AG04449 (cell line): Measurements from ENCODE around the gene VSTM5.

ENCODE experiments used
- CTCF ChIA-PET: fragments of 350-600 bp; formaldehyde crosslinking; extraction: SDS; loops from one replicate; lab custom pipeline; 2021; ENCODE audit warnings: antibody characterized with exemption; lab: Yijun Ruan, JAX
- POLR2A ChIA-PET: fragments of 400-600, 350-600 bp; formaldehyde crosslinking; extraction: SDS; loops from one replicate; lab custom pipeline; 2020; ENCODE audit warnings: antibody characterized with exemption, inconsistent platforms; lab: Yijun Ruan, JAX
- DNase-seq: peaks from one replicate; pipeline ENCODE4 v3.0.0-alpha.2; 2010; ENCODE audit warnings: low read depth, low spot score
- H3K4me3 ChIP-seq: 2 replicates; pipeline ENCODE4 v1.5.1; 2011; ENCODE audit warnings: low read depth, mild to moderate bottlenecking, control low read depth, low read length
- TF ChIP-seq, protein P1 (sequence below): IDR thresholded peaks from one replicate; pipeline ENCODE4 v1.5.1; 2011; ENCODE audit warnings: mild to moderate bottlenecking, moderate library complexity, low read length, control low read depth, inconsistent platforms; ENCODE audit not compliant: insufficient read depth; ENCODE audit errors: missing control alignments

The VSTM5 gene

GRCh38 chr11:93772123-93772522, 78.3 kb downstream of the VSTM5 start:
- DNase-seq: no peak
- POLR2A ChIA-PET: interaction anchor here (0.5 to 2.4 kb wide), 2 partner anchors 31 to 44 kb away, joined by 4 to 8 read pairs; partner anchors contain the start of genes C11orf54 and TAF1D
- TF ChIP-seq, protein P1, sequence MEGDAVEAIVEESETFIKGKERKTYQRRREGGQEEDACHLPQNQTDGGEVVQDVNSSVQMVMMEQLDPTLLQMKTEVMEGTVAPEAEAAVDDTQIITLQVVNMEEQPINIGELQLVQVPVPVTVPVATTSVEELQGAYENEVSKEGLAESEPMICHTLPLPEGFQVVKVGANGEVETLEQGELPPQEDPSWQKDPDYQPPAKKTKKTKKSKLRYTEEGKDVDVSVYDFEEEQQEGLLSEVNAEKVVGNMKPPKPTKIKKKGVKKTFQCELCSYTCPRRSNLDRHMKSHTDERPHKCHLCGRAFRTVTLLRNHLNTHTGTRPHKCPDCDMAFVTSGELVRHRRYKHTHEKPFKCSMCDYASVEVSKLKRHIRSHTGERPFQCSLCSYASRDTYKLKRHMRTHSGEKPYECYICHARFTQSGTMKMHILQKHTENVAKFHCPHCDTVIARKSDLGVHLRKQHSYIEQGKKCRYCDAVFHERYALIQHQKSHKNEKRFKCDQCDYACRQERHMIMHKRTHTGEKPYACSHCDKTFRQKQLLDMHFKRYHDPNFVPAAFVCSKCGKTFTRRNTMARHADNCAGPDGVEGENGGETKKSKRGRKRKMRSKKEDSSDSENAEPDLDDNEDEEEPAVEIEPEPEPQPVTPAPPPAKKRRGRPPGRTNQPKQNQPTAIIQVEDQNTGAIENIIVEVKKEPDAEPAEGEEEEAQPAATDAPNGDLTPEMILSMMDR: no peak
- CTCF ChIA-PET: interaction anchor here (0.7 to 1.3 kb wide), 2 partner anchors 10 to 12 kb away, joined by 3 to 5 read pairs; partner anchors contain the start of gene MED17
- H3K4me3 ChIP-seq: no peak overlapping the region

DNA sequence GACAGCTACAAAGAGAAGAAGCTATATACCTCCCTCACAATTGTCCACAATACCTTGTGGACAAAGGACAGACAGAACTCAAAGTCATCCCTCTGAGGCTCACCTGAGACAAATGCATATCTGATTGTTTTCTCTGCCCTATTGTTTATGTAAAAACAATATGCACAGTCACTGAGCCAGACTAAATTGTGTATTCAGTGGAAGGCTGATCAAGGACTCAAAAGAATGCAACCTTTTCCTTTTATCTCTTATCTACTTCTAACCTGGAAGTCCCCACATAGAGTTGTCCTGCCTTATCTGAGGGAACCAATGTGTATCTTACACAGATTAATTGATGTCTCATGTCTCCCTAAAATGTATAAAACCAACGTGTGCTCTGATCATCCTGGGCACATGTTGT, 80.3 kb downstream of the VSTM5 start:
- no peak for DNase-seq
- TF ChIP-seq, protein P1: no peak
- no peak overlapping the region for H3K4me3 ChIP-seq
- CTCF ChIA-PET: interaction anchor here (1.6 kb wide), 1 partner anchor 12 kb away, joined by 5 read pairs; no protein-coding TSS in a partner anchor
- POLR2A ChIA-PET: no interaction called here
